ENCODE measurements around the gene ENO2. TPM values are rescaled to one million over a fixed set of nuclear protein-coding genes. Genes with fewer than 3 reads are reported as not detected.

ENO2 gene
- total RNA-seq, 3 donors from 2014 or later: 83.5 to 97.4 (median 85.2) TPM

- Mint-ChIP-seq H3K9me3 (no peaks in the 10 kb centered on the region), H3K27me3 (ENCODE audit: low read depth) (no peaks in the 10 kb centered on the region), H3K4me3 (peak overlapping the region; percentile 91), H3K4me1 (ENCODE audit: low read depth) (peaks cover 85% of the 10 kb centered on the region), H3K36me3 (ENCODE audit: insufficient read depth) (peaks cover 36% of the 10 kb centered on the region)
- DNase-seq (no peak), ATAC-seq (no peak)
Measured at GRCh38 chr12:6959805-6960592, 45.6 kb downstream of the ENO2 start.

GRCh38 chr12:6960593-6961277, 46.4 kb downstream of the ENO2 start:
- ATAC-seq (peak in 1 of 2 donors; percentile 2), DNase-seq (no peak)
- Mint-ChIP-seq H3K9me3 (no peaks in the 10 kb centered on the region), H3K4me1 (ENCODE audit: low read depth) (peaks cover 86% of the 10 kb centered on the region), H3K27me3 (ENCODE audit: low read depth) (no peaks in the 10 kb centered on the region), H3K36me3 (ENCODE audit: insufficient read depth) (peaks cover 40% of the 10 kb centered on the region), H3K4me3 (peak overlapping the region; percentile 78)

GRCh38 chr12:6961278-6961694, 46.9 kb downstream of the ENO2 start:
- ATAC-seq: peak; percentile 76 to 77
- H3K36me3 Mint-ChIP-seq (ENCODE audit: insufficient read depth): peaks cover 38% of the 10 kb centered on the region
- no peaks in the 10 kb centered on the region for H3K27me3 Mint-ChIP-seq (ENCODE audit: low read depth)
- peak; percentile 96 for DNase-seq
- H3K4me3 Mint-ChIP-seq: peak overlapping the region; percentile 78
- no peaks in the 10 kb centered on the region for H3K9me3 Mint-ChIP-seq
- peaks cover 85% of the 10 kb centered on the region for H3K4me1 Mint-ChIP-seq (ENCODE audit: low read depth)

GRCh38 chr12:6961695-6962284, 47.4 kb downstream of the ENO2 start:
- Mint-ChIP-seq H3K9me3 (no peaks in the 10 kb centered on the region), H3K36me3 (ENCODE audit: insufficient read depth) (peaks cover 36% of the 10 kb centered on the region), H3K27me3 (ENCODE audit: low read depth) (no peaks in the 10 kb centered on the region), H3K4me1 (ENCODE audit: low read depth) (peaks cover 82% of the 10 kb centered on the region), H3K4me3 (peak overlapping the region; percentile 78)
- DNase-seq (peak; percentile 36), ATAC-seq (peak; percentile 38 to 42)

- Mint-ChIP-seq H3K9me3 (no peaks in the 10 kb centered on the region), H3K4me3 (peak overlapping the region; percentile 78), H3K36me3 (ENCODE audit: insufficient read depth) (peaks cover 31% of the 10 kb centered on the region), H3K27me3 (ENCODE audit: low read depth) (no peaks in the 10 kb centered on the region), H3K4me1 (ENCODE audit: low read depth) (peaks cover 78% of the 10 kb centered on the region)
- peak; percentile 15 for DNase-seq
- no peak for ATAC-seq
Measured at GRCh38 chr12:6962285-6963015, 48.1 kb downstream of the ENO2 start.

GRCh38 chr12:6963016-6963731, 48.8 kb downstream of the ENO2 start:
- Mint-ChIP-seq H3K4me1 (ENCODE audit: low read depth) (peaks cover 72% of the 10 kb centered on the region), H3K27me3 (ENCODE audit: low read depth) (no peaks in the 10 kb centered on the region), H3K36me3 (ENCODE audit: insufficient read depth) (peaks cover 35% of the 10 kb centered on the region), H3K9me3 (no peaks in the 10 kb centered on the region), H3K4me3 (no peak overlapping the region)
- DNase-seq: peak; percentile 12
- no peak for ATAC-seq

- Mint-ChIP-seq H3K36me3 (ENCODE audit: insufficient read depth) (peaks cover 36% of the 10 kb centered on the region), H3K4me3 (no peak overlapping the region)
Measured at GRCh38 chr12:6963791-6964413, 49.5 kb downstream of the ENO2 start.

GRCh38 chr12:6964605-6965025, 50.2 kb downstream of the ENO2 start:
- no peaks in the 10 kb centered on the region for H3K27me3 Mint-ChIP-seq (ENCODE audit: low read depth)
- no peak overlapping the region for H3K4me3 Mint-ChIP-seq
- H3K4me1 Mint-ChIP-seq (ENCODE audit: low read depth): peaks cover 68% of the 10 kb centered on the region
- no peaks in the 10 kb centered on the region for H3K9me3 Mint-ChIP-seq
- DNase-seq (no peak), ATAC-seq (no peak)
- H3K36me3 Mint-ChIP-seq (ENCODE audit: insufficient read depth): peaks cover 35% of the 10 kb centered on the region

More at GRCh38 chr12:6963791-6964413, 49.5 kb downstream of the ENO2 start:
- H3K27me3 Mint-ChIP-seq (ENCODE audit: low read depth): no peaks in the 10 kb centered on the region
- no peak for ATAC-seq
- no peaks in the 10 kb centered on the region for H3K9me3 Mint-ChIP-seq
- DNase-seq: no peak
- peaks cover 71% of the 10 kb centered on the region for H3K4me1 Mint-ChIP-seq (ENCODE audit: low read depth)

GRCh38 chr12:6965026-6965661, 50.8 kb downstream of the ENO2 start:
- peak overlapping the region; percentile 24 for H3K4me3 Mint-ChIP-seq
- H3K36me3 Mint-ChIP-seq (ENCODE audit: insufficient read depth): peaks cover 35% of the 10 kb centered on the region
- H3K9me3 Mint-ChIP-seq: no peaks in the 10 kb centered on the region
- DNase-seq: peak; percentile 89
- peaks cover 63% of the 10 kb centered on the region for H3K4me1 Mint-ChIP-seq (ENCODE audit: low read depth)
- peak; percentile 42 to 47 for ATAC-seq
- no peaks in the 10 kb centered on the region for H3K27me3 Mint-ChIP-seq (ENCODE audit: low read depth)

- no peaks in the 10 kb centered on the region for H3K27me3 Mint-ChIP-seq (ENCODE audit: low read depth)
- no peak for ATAC-seq
Measured at GRCh38 chr12:6965714-6966113, 51.3 kb downstream of the ENO2 start.

GRCh38 chr12:6966351-6966750, 52.0 kb downstream of the ENO2 start:
- H3K9me3 Mint-ChIP-seq: no peaks in the 10 kb centered on the region

More at GRCh38 chr12:6965714-6966113, 51.3 kb downstream of the ENO2 start:
- H3K36me3 Mint-ChIP-seq (ENCODE audit: insufficient read depth): peaks cover 35% of the 10 kb centered on the region
- H3K4me1 Mint-ChIP-seq (ENCODE audit: low read depth): peaks cover 57% of the 10 kb centered on the region
- no peak for DNase-seq
- H3K4me3 Mint-ChIP-seq: no peak overlapping the region
- no peaks in the 10 kb centered on the region for H3K9me3 Mint-ChIP-seq

GRCh38 chr12:6967651-6968100, 53.3 kb downstream of the ENO2 start:
- H3K36me3 Mint-ChIP-seq (ENCODE audit: insufficient read depth): peaks cover 39% of the 10 kb centered on the region
- no peak overlapping the region for H3K4me3 Mint-ChIP-seq
- H3K9me3 Mint-ChIP-seq: no peaks in the 10 kb centered on the region
- no peaks in the 10 kb centered on the region for H3K27me3 Mint-ChIP-seq (ENCODE audit: low read depth)
- DNase-seq (no peak), ATAC-seq (no peak)
- peaks cover 53% of the 10 kb centered on the region for H3K4me1 Mint-ChIP-seq (ENCODE audit: low read depth)

More at GRCh38 chr12:6966351-6966750, 52.0 kb downstream of the ENO2 start:
- no peak for ATAC-seq
- H3K36me3 Mint-ChIP-seq (ENCODE audit: insufficient read depth): peaks cover 34% of the 10 kb centered on the region
- H3K27me3 Mint-ChIP-seq (ENCODE audit: low read depth): no peaks in the 10 kb centered on the region
- peaks cover 52% of the 10 kb centered on the region for H3K4me1 Mint-ChIP-seq (ENCODE audit: low read depth)
- H3K4me3 Mint-ChIP-seq: peak overlapping the region; percentile 46
- no peak for DNase-seq

GRCh38 chr12:6968426-6968825, 54.0 kb downstream of the ENO2 start:
- Mint-ChIP-seq H3K9me3 (no peaks in the 10 kb centered on the region), H3K4me1 (ENCODE audit: low read depth) (peaks cover 60% of the 10 kb centered on the region)

More at GRCh38 chr12:6968426-6968825, 54.0 kb downstream of the ENO2 start:
- ATAC-seq (no peak), DNase-seq (no peak)
- no peaks in the 10 kb centered on the region for H3K27me3 Mint-ChIP-seq (ENCODE audit: low read depth)
- peaks cover 39% of the 10 kb centered on the region for H3K36me3 Mint-ChIP-seq (ENCODE audit: insufficient read depth)
- peak overlapping the region; percentile 100 for H3K4me3 Mint-ChIP-seq

All from activated T-cell treated with anti-CD3 and anti-CD28 coated beads, Interleukin-2, amount 50 U/mL, for 4 hours (primary cell).